ENCODE results near the gene NEURL1B. TPM values are rescaled to one million over a fixed set of nuclear protein-coding genes. Genes with fewer than 3 reads are reported as not detected.

Gene NEURL1B
- total RNA-seq, 2 experiments from 2014 or later, result 0.08 to 0.16 TPM

GRCh38 chr5:172697123-172698121, 56.4 kb downstream of the NEURL1B start:
- intact Hi-C loops (cut with DNase I, micrococcal nuclease), result loop anchor here (1.0 to 10.0 kb wide), 6 partner anchors 218 to 1280 kb away; partner anchors contain the start of genes BOD1 (in 1 of the 2) and FGF18 (in 1 of the 2)
- H3K27ac ChIP-seq (ENCODE audit: low read depth in 1 of 2, low read length in 2 of 2), result peak overlapping the region in 1 of 2 donors; percentile 75
- H3K9me3 Mint-ChIP-seq, result no peaks in the 10 kb centered on the region
- H3K4me3 ChIP-seq (ENCODE audit: low read length), result peak overlapping the region; percentile 89
- ChIA-PET POLR2A (interaction anchor here (0.7 to 1.5 kb wide), 4 partner anchors 9 to 74 kb away, joined by 3 to 8 read pairs (median 5); no protein-coding TSS in a partner anchor), CTCF (interaction anchor here (0.8 to 3.2 kb wide), 6 partner anchors 11 to 236 kb away, joined by 3 to 9 read pairs (median 5); no protein-coding TSS in a partner anchor)
- H3K9me3 ChIP-seq (ENCODE audit: control insufficient read depth in 1 of 2, insufficient read depth in 1 of 2, low read length in 2 of 2), result no peaks in the 10 kb centered on the region
- peak; percentile 97 for ATAC-seq (ENCODE audit: poor library complexity)
- peaks cover 24% of the 10 kb centered on the region for H3K4me1 Mint-ChIP-seq (ENCODE audit: low read depth)
- TF ChIP-seq, protein P1, sequence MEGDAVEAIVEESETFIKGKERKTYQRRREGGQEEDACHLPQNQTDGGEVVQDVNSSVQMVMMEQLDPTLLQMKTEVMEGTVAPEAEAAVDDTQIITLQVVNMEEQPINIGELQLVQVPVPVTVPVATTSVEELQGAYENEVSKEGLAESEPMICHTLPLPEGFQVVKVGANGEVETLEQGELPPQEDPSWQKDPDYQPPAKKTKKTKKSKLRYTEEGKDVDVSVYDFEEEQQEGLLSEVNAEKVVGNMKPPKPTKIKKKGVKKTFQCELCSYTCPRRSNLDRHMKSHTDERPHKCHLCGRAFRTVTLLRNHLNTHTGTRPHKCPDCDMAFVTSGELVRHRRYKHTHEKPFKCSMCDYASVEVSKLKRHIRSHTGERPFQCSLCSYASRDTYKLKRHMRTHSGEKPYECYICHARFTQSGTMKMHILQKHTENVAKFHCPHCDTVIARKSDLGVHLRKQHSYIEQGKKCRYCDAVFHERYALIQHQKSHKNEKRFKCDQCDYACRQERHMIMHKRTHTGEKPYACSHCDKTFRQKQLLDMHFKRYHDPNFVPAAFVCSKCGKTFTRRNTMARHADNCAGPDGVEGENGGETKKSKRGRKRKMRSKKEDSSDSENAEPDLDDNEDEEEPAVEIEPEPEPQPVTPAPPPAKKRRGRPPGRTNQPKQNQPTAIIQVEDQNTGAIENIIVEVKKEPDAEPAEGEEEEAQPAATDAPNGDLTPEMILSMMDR (IDR thresholded peaks at IDR 0.05), result peak; percentile 85
- no peaks in the 10 kb centered on the region for H3K36me3 Mint-ChIP-seq (ENCODE audit: low read depth)
- H3K27ac Mint-ChIP-seq, result peak overlapping the region; percentile 72
- H3K4me1 ChIP-seq (ENCODE audit: insufficient read depth, low read length), result peaks cover 24% of the 10 kb centered on the region
- H3K36me3 ChIP-seq (ENCODE audit: insufficient read depth, low read length), result no peaks in the 10 kb centered on the region
- peaks cover 9 to 10% of the 10 kb centered on the region in 2 experiments for H3K27me3 ChIP-seq (ENCODE audit: control insufficient read depth in 1 of 2, insufficient read depth in 2 of 2, low read length in 2 of 2)
- peak overlapping the region; percentile 91 for H3K4me3 Mint-ChIP-seq
- DNase-seq, result peak; percentile 74 to 92 (median 81)
- H3K27me3 Mint-ChIP-seq, result peaks cover 17% of the 10 kb centered on the region

DNA sequence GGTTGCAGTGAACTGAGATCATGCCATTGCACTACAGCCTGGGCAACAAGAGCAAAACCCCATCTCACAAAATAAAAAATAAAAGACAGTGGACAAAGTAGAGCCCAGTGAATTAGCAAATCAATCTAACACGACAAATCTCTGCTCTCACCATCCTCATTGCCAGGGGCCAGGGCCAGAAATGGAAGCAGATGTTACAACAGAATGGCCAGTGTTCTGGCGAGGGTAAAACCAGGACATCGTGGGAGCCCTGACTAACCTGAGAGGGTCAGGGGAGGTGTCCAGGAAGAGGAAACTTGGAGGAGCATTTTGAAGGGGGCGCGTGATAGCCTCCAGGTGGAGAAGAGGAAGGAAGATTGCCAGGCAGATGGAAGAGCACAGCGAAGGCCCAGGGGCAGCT, 58.4 kb downstream of the NEURL1B start:
- Histone ChIP-seq H3K4me3 (ENCODE audit: low read length) (no peak overlapping the region), H3K9me3 (ENCODE audit: control insufficient read depth in 1 of 2, insufficient read depth in 1 of 2, low read length in 2 of 2) (no peaks in the 10 kb centered on the region), H3K36me3 (ENCODE audit: insufficient read depth, low read length) (no peaks in the 10 kb centered on the region), H3K27ac (ENCODE audit: low read depth in 1 of 2, low read length in 2 of 2) (no peak overlapping the region), H3K27me3 (ENCODE audit: control insufficient read depth in 1 of 2, insufficient read depth in 2 of 2, low read length in 2 of 2) (peaks cover 9 to 20% of the 10 kb centered on the region in 2 experiments), H3K4me1 (ENCODE audit: insufficient read depth, low read length) (peaks cover 24% of the 10 kb centered on the region)
- CTCF ChIA-PET, result no interaction called here
- H3K9me3 Mint-ChIP-seq, result no peaks in the 10 kb centered on the region
- H3K4me1 Mint-ChIP-seq (ENCODE audit: low read depth), result peaks cover 21% of the 10 kb centered on the region
- peaks cover 36% of the 10 kb centered on the region for H3K27me3 Mint-ChIP-seq
- H3K4me3 Mint-ChIP-seq, result no peak overlapping the region
- H3K36me3 Mint-ChIP-seq (ENCODE audit: low read depth), result no peaks in the 10 kb centered on the region
- H3K27ac Mint-ChIP-seq, result no peak overlapping the region
- POLR2A ChIA-PET, result no interaction called here
- ATAC-seq (ENCODE audit: poor library complexity) (no peak), DNase-seq (no peak)
- TF ChIP-seq, protein P1 (IDR thresholded peaks at IDR 0.05), result no peak
- intact Hi-C loops (cut with DNase I, micrococcal nuclease), result loop anchor here (5.0 to 10.0 kb wide), 4 partner anchors 405 to 1282 kb away; partner anchors contain the start of genes BOD1 (in 1 of the 2) and FGF18 (in 1 of the 2)

DNA sequence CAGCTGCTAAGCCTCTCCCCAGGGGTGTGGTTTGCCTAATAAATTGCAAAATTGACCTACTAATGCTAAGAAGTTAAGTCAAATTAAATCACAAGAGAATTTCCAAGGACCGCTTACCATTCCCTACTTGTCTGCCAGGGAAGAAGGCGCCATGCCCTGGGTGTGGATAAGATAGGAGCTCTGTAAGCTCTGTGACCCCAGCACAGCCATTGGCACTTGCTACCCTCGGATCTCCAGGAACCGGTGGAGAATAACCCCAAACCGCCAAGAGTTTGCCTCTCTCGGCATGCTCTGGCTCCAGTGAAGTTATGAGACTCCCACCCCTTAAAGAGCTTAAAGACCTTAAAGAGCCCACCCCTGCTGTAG, 58.9 kb downstream of the NEURL1B start:
- intact Hi-C loops (cut with DNase I, micrococcal nuclease), result loop anchor here (5.0 to 10.0 kb wide), 4 partner anchors 405 to 1283 kb away; partner anchors contain the start of genes BOD1 (in 1 of the 2) and FGF18 (in 1 of the 2)

More for the DNA sequence above, 58.9 kb downstream of the NEURL1B start:
- Mint-ChIP-seq H3K27me3 (peaks cover 40% of the 10 kb centered on the region), H3K36me3 (ENCODE audit: low read depth) (no peaks in the 10 kb centered on the region), H3K27ac (no peak overlapping the region), H3K4me1 (ENCODE audit: low read depth) (peaks cover 18% of the 10 kb centered on the region), H3K4me3 (no peak overlapping the region), H3K9me3 (no peaks in the 10 kb centered on the region)
- Histone ChIP-seq H3K4me1 (ENCODE audit: insufficient read depth, low read length) (peaks cover 24% of the 10 kb centered on the region), H3K9me3 (ENCODE audit: control insufficient read depth in 1 of 2, insufficient read depth in 1 of 2, low read length in 2 of 2) (no peaks in the 10 kb centered on the region), H3K36me3 (ENCODE audit: insufficient read depth, low read length) (no peaks in the 10 kb centered on the region), H3K27ac (ENCODE audit: low read depth in 1 of 2, low read length in 2 of 2) (no peak overlapping the region), H3K27me3 (ENCODE audit: control insufficient read depth in 1 of 2, insufficient read depth in 2 of 2, low read length in 2 of 2) (peaks cover 13 to 20% of the 10 kb centered on the region in 2 experiments), H3K4me3 (ENCODE audit: low read length) (no peak overlapping the region)
- ChIA-PET CTCF (no interaction called here), POLR2A (no interaction called here)
- TF ChIP-seq, protein P1 (IDR thresholded peaks at IDR 0.05), result no peak
- no peak for ATAC-seq (ENCODE audit: poor library complexity)
- DNase-seq, result no peak
